NCI-H2196 treated with DMSO at 0.1 percent for 48 hours (cell line): ENCODE results near the gene ZNF146.
"Not testable (repeated sequence)": the region's sequence is repeated elsewhere in the genome, so short reads cannot be mapped to it uniquely, and the experiment has no call there.

ENCODE experiments used
- DNase-seq: peaks from one replicate; lab custom pipeline; 2025; ENCODE audit not compliant: unreplicated experiment; lab: John Stamatoyannopoulos, UW

Gene ZNF146

DNA sequence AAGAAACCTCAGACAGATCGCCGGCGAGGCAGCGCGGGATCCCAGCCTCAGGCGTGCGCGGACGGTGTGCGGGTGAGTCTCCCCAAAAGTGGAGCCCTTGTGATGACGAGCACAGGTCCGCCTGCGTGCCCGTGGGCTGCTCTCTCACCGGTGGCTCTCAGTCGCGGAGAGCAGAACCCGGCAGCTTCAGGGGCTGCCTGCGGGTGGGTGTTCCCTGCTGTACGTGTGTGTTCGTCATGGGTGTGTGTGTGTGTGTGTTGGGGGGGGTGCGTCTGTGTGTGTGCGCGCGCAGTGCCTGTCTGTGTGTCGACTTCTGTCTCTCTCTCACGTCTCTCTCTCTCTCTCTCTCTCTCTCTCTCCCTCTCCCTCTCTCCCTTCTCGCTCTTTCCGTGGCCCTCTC, 54.4 kb downstream of the ZNF146 start:
- not testable (repeated sequence) for DNase-seq
